Measurements from ENCODE around the gene PLA2G2C.
"Not testable (repeated sequence)": the region's sequence is repeated elsewhere in the genome, so short reads cannot be mapped to it uniquely, and the experiment has no call there.

Gene PLA2G2C

GRCh38 chr1:20224546-20224945, 38.2 kb upstream of the PLA2G2C start:
- Histone ChIP-seq H3K9ac (ENCODE audit: insufficient read length) (no peak overlapping the region), H3K4me3 (no peak overlapping the region), H3K27ac (no peak overlapping the region), H3K36me3 (ENCODE audit: insufficient read depth, low read length) (no peaks in the 10 kb centered on the region), H3K9me3 (ENCODE audit: low read depth, low read length) (no peaks in the 10 kb centered on the region)
- TF ChIP-seq POLR2AphosphoS5 (IDR thresholded peaks at IDR 0.05; ENCODE audit: borderline replicate concordance, low read depth, low read length) (no peak), EZH2 (IDR thresholded peaks at IDR 0.05) (no peak), FOXP2 (optimal IDR thresholded peaks at IDR 0.05; ENCODE audit: control extremely low read depth, extremely low read length, insufficient read depth) (no peak)
- no peak for DNase-seq (ENCODE audit: low read depth, low spot score)

GRCh38 chr1:20223551-20224419, 37.5 kb upstream of the PLA2G2C start:
- no peaks in the 10 kb centered on the region for H3K9me3 ChIP-seq (ENCODE audit: low read depth, low read length)
- TF ChIP-seq EZH2 (IDR thresholded peaks at IDR 0.05) (no peak), FOXP2 (optimal IDR thresholded peaks at IDR 0.05; ENCODE audit: control extremely low read depth, extremely low read length, insufficient read depth) (no peak), POLR2AphosphoS5 (IDR thresholded peaks at IDR 0.05; ENCODE audit: borderline replicate concordance, low read depth, low read length) (no peak)
- no peak for DNase-seq (ENCODE audit: low read depth, low spot score)

GRCh38 chr1:20223106-20223505, 36.8 kb upstream of the PLA2G2C start:
- DNase-seq (ENCODE audit: low read depth, low spot score): no peak
- Histone ChIP-seq H3K36me3 (ENCODE audit: insufficient read depth, low read length) (no peaks in the 10 kb centered on the region), H3K9me3 (ENCODE audit: low read depth, low read length) (no peaks in the 10 kb centered on the region), H3K9ac (ENCODE audit: insufficient read length) (no peak overlapping the region), H3K27ac (no peak overlapping the region), H3K4me3 (no peak overlapping the region)
- TF ChIP-seq POLR2AphosphoS5 (IDR thresholded peaks at IDR 0.05; ENCODE audit: borderline replicate concordance, low read depth, low read length) (no peak), FOXP2 (optimal IDR thresholded peaks at IDR 0.05; ENCODE audit: control extremely low read depth, extremely low read length, insufficient read depth) (no peak), EZH2 (IDR thresholded peaks at IDR 0.05) (no peak)

More at GRCh38 chr1:20223551-20224419, 37.5 kb upstream of the PLA2G2C start:
- no peaks in the 10 kb centered on the region for H3K36me3 ChIP-seq (ENCODE audit: insufficient read depth, low read length)
- H3K27ac ChIP-seq: no peak overlapping the region
- no peak overlapping the region for H3K9ac ChIP-seq (ENCODE audit: insufficient read length)
- no peak overlapping the region for H3K4me3 ChIP-seq

GRCh38 chr1:20220036-20220435, 33.7 kb upstream of the PLA2G2C start:
- Histone ChIP-seq H3K9ac (ENCODE audit: insufficient read length) (no peak overlapping the region), H3K9me3 (ENCODE audit: low read depth, low read length) (no peaks in the 10 kb centered on the region), H3K36me3 (ENCODE audit: insufficient read depth, low read length) (no peaks in the 10 kb centered on the region), H3K27ac (no peak overlapping the region), H3K4me3 (no peak overlapping the region)
- TF ChIP-seq POLR2AphosphoS5 (IDR thresholded peaks at IDR 0.05; ENCODE audit: borderline replicate concordance, low read depth, low read length): no peak
- no peak for TF ChIP-seq FOXP2 (optimal IDR thresholded peaks at IDR 0.05; ENCODE audit: control extremely low read depth, extremely low read length, insufficient read depth)
- TF ChIP-seq EZH2 (IDR thresholded peaks at IDR 0.05): no peak
- no peak for DNase-seq (ENCODE audit: low read depth, low spot score)

GRCh38 chr1:20219053-20219452, 32.7 kb upstream of the PLA2G2C start:
- H3K4me3 ChIP-seq; H3K9ac ChIP-seq (ENCODE audit: insufficient read length); DNase-seq (ENCODE audit: low read depth, low spot score); H3K27ac ChIP-seq; H3K9me3 ChIP-seq (ENCODE audit: low read depth, low read length); H3K36me3 ChIP-seq (ENCODE audit: insufficient read depth, low read length): not testable (repeated sequence)

- Histone ChIP-seq H3K36me3 (ENCODE audit: insufficient read depth, low read length) (no peaks in the 10 kb centered on the region), H3K27ac (no peak overlapping the region), H3K9me3 (ENCODE audit: low read depth, low read length) (no peaks in the 10 kb centered on the region), H3K9ac (ENCODE audit: insufficient read length) (no peak overlapping the region), H3K4me3 (no peak overlapping the region)
- no peak for TF ChIP-seq FOXP2 (optimal IDR thresholded peaks at IDR 0.05; ENCODE audit: control extremely low read depth, extremely low read length, insufficient read depth)
- no peak for TF ChIP-seq EZH2 (IDR thresholded peaks at IDR 0.05)
- TF ChIP-seq POLR2AphosphoS5 (IDR thresholded peaks at IDR 0.05; ENCODE audit: borderline replicate concordance, low read depth, low read length): no peak
- no peak for DNase-seq (ENCODE audit: low read depth, low spot score)
These were observed 30.3 kb upstream of the PLA2G2C start for GRCh38 chr1:20216574-20216973.

- no peak for DNase-seq (ENCODE audit: low read depth, low spot score)
- no peak overlapping the region for H3K9ac ChIP-seq (ENCODE audit: insufficient read length)
- H3K9me3 ChIP-seq (ENCODE audit: low read depth, low read length): no peaks in the 10 kb centered on the region
- TF ChIP-seq POLR2AphosphoS5 (IDR thresholded peaks at IDR 0.05; ENCODE audit: borderline replicate concordance, low read depth, low read length) (no peak), EZH2 (IDR thresholded peaks at IDR 0.05) (no peak), FOXP2 (optimal IDR thresholded peaks at IDR 0.05; ENCODE audit: control extremely low read depth, extremely low read length, insufficient read depth) (no peak)
- H3K27ac ChIP-seq: no peak overlapping the region
- H3K36me3 ChIP-seq (ENCODE audit: insufficient read depth, low read length): no peaks in the 10 kb centered on the region
- no peak overlapping the region for H3K4me3 ChIP-seq
These were observed 29.4 kb upstream of the PLA2G2C start for GRCh38 chr1:20215716-20216115.

GRCh38 chr1:20212685-20213331, 26.5 kb upstream of the PLA2G2C start:
- TF ChIP-seq POLR2AphosphoS5 (IDR thresholded peaks at IDR 0.05; ENCODE audit: borderline replicate concordance, low read depth, low read length) (no peak), FOXP2 (optimal IDR thresholded peaks at IDR 0.05; ENCODE audit: control extremely low read depth, extremely low read length, insufficient read depth) (no peak), EZH2 (IDR thresholded peaks at IDR 0.05) (no peak)
- no peak overlapping the region for H3K27ac ChIP-seq
- DNase-seq (ENCODE audit: low read depth, low spot score): no peak

More at GRCh38 chr1:20212685-20213331, 26.5 kb upstream of the PLA2G2C start:
- no peaks in the 10 kb centered on the region for H3K36me3 ChIP-seq (ENCODE audit: insufficient read depth, low read length)
- no peaks in the 10 kb centered on the region for H3K9me3 ChIP-seq (ENCODE audit: low read depth, low read length)
- no peak overlapping the region for H3K4me3 ChIP-seq
- no peak overlapping the region for H3K9ac ChIP-seq (ENCODE audit: insufficient read length)
